A204.1 (cell line): ENCODE data around the gene UBTD2.
"Not testable (repeated sequence)": the region's sequence is repeated elsewhere in the genome, so short reads cannot be mapped to it uniquely, and the experiment has no call there.

Source experiments
- FAIRE-seq: peaks from 2 replicates; lab custom pipeline; 2012; peaks lifted over from hg19 to GRCh38; lab: Jason Lieb, UNC

Gene UBTD2

DNA sequence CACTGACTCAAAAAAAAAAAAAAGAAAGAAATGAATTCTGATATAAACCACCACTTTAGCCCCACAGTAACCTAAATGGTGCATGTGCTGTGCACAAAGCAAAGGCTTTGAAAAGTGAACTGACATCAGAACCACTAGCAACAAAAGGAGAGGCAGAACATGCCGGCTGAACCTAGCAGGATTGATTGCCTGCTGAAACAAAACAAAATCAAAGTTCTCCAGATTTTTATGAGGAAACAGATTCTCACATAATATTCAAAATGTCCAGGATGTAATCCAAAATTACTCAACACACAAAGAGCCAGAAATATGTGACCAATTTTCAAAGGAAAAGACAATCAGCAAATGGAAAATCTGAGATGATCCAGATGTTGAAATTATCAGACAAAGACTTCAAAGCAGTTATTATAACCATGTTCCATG is 37.9 kb downstream of the UBTD2 start:
- FAIRE-seq = no peak

DNA sequence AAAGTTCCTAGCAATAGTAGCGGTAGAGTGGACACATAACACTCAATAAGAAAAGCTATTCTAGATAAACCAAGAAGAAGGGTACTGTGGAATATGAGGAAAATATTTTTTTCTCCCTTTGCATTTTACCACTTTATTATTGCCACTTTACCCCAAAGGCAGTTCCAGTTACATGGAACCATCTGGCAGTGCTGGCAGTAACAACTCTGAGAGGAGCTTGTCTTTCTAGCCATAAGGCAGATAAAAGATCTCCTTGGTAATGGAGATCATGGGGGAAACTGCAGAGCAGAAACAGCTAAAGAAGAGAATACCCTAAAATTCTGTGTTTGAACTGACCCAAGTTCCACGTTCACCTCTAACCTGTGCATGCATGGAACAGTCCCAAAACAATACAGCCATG is 38.5 kb downstream of the UBTD2 start:
- FAIRE-seq = no peak

DNA sequence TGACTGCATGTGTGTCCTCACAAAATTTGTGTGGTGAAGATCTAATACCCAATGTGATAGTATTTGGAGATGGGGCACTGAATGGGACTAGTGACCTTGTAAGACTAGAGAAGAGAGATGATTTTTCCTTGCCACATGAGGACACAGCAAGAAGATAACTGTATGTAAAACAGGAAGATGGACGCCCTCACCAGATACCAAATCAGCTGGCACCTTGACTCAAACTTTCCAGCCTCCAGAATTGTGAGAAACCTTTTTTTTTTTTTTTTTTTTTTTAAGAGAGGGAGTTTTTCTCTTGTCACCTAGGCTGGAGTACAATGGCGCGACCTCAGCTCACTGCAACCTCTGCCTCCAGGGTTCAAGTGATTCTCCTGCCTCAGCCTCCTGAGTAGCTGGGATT is 40.3 kb downstream of the UBTD2 start:
- no peak for FAIRE-seq

DNA sequence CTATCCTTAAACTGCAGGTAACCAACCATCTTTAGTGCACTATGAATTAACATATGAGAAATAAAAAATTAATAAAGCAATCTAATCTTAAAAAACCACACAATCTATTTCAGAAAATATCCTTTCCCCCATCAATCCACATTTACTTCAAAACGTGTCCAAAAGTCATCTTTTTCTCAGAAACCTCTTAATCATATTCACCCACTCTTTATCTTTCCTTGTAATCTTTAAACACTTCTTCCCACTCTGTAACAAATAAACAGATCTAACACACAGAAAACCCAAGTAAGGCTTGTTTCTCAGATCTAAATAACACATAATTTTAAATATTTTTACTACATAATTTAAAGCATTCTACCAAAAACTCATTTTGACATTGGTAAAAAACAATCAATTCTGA is 45.2 kb downstream of the UBTD2 start:
- no peak for FAIRE-seq

DNA sequence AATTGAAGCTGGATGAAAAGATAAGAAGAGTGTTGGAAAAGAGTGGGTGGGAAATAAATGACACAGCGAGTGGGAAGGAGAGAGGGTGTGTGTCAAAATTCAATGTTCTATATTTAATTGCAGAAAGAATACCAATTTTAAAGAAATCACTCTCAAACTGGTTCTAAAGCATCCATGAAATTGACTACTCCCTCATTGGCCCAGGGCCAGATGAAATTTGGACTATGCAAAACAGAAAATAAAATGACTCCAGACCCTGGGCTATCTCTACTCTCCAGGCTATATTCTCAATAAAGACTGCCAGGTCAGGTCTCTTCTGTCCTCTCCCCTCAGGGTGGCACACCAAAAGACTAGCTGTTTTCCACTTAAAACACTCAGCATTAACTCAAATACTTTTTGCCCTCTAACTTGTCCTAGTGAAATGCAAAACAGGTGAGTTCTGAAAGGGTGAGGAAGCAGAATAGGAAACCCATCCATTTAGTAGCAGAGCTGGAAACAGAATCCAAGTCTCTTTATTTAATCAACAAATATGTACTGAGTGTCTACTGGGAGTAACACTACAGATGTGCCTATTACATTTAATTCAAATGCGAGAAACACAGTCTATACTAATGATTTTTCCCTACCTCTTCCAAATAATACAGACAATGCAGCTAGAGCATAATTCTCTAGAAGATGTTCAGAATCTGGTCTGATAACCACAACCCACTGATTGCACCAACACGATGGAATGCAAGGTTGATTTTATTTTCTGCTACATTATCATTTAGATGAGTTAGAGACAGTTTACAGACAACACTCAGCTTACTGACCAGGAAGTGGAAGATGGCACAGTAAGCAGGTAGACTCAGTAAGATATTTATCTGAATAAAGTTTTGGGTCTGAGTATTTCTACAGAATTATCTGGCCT is 47.5 kb downstream of the UBTD2 start:
- FAIRE-seq = no peak

DNA sequence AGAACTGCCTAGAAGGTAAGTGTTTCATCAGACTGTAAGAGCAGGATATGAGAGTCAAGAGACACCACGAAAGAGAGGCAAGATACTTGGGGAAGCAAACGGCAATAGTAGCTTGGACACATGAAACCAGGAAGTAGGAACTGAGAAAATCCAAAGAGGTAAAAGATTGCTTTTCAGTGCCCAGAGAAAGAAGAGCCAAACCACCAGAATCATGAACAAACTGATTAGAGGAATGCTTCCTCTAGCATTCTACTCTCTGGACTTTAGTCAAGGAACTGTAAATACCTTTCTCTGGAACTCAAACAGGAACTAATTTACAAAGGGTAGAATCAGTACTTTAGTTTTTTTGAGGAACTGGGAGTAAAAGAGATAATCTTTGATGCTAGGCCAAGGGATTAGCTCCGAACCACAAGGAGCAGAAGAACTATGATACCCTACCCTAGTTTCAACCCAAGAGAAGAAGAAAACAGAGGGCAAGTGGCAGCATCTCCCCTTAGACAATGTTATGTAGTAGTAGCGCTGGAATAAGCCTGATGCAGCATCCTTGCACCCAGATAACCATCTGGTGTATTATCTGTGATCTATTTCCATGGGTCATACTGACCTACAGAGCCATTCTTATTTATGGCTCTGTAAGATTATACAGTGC is 48.3 kb downstream of the UBTD2 start:
- FAIRE-seq = no peak

DNA sequence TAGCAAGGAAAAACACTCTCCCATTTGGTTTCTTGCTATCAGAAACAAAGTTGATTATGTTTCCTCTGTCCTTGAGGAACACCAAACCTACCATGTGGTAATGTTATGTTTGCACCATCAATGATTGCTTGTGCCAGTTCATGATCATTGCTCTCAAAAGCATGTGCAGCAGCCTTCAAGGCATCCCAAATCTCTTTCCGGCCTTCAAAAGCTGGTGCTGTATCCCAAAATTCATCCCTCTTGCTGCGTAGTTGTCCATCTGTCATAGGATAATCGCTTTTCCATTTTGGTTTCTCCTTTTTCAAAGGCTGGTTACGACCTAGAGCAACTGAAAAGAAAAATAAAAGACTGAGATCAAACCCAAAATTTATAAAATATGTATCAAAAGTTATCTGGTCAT is 49.5 kb downstream of the UBTD2 start:
- no peak for FAIRE-seq

DNA sequence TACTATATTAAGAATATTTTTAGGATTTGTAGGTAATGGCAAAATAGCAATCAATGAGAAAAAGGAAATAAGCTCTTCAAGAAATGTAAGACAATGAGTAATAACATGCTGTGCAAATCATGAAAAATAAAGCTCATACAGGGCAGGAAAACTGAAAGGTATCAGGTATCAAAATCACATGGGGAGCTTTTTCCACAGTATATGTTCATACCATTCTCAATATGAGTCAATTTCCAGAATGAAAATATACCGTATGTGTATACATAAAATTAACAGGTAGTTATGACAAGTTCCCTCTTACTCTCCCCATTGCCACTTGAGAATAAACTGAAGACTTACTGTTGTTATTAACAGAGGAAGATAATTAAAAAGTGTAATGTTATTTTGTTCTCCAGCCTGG is 53.7 kb downstream of the UBTD2 start:
- no peak for FAIRE-seq

DNA sequence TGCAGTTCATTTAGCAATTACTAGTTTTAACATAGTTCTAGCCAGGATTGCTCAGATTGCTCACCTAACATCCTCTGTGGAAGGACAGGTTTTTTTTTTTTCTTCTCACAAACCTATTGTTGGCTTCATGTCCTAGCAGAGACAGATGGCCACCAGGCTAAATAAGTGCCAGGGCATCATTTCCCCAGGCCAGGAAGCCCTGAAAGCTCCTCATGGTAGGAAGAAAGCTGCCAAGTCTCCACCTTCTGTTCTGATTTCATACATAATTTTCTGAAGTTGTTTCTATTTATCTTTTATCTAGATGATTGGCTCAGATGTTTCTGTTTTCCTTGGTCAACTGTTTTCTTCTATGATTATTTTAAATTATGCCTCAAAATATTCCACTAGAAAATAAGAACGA is 58.6 kb downstream of the UBTD2 start:
- no peak for FAIRE-seq

DNA sequence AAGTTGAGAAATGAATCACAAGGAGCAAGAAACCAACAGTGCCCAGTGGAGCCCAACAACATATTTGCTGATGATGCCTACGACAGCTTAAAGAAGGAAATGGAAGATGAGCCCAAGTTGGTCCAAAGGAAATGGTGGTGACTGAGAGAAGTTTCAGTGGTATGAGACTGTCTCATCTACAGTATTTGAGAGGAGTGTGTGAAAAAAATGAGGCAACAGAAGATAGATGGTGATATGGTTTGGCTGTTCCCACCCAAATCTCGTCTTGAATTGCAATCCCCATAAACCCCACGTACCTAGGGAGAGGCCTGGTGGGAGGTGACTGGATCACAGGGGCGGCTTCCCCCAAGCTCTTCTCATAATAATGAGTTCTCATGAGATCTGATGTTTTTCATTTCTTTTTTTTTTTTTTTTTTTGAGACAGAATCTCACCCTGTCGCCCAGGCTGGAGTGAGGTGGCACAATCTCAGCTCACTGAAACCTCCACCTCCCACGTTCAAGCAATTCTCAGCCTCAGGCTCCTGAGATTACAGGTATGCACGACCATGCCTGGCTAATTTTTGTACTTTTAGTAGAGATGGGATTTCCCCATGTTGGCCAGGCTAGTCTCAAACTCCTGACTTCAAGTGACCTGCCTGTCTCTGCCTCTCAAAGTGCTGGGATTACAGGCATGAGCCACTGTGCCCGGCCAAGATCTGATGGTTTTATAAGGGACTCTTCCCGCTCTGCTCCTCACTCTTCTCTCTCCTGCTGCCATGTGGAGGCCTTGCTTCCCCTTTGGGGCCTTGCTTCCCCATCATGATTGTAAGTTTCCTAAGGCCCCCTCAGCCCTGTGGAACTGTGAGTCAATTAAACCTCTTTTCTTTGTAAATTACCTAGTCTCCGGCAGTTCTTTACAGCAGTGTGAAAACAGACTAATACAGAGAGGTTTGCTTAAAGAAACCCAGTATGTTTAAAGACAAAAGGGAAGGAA is 59.4 kb downstream of the UBTD2 start:
- no peak for FAIRE-seq

DNA sequence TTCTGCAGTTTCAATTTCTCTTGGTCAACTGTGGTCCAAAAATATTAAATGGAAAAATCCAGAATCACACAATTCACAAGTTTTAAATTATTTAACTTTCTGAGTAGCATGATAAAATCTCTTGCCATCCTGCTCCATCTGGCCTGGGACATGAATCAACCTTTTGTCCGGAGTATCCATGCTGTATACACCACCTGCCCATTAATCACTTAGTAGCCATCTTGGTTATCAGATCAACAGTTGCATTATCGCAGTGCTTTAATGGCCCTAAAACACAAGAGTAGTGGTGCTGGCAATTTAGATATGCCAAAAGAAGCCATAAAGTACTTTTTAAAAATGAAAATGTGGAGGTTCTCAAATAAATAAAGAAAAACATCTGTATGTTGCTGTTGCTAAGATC is 64.3 kb downstream of the UBTD2 start:
- no peak for FAIRE-seq

DNA sequence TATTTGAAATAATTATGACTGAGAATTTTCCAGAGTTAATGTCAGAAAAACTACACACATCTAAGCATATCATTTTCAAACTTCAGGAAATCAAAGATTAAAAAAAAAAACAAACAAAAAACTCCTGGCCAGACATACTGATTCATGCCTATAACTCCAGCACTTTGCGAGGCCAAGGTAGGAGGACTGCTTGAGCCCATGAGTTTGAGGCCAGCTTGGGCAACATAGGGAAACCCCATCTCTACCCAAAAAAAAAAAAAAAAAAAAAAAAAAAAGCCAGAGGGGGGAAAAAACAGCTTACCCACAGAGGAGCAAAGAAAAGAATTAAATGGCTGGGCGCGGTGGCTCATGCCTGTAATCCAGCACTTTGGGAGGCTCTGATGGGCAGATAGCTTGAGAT is 67.2 kb downstream of the UBTD2 start:
- FAIRE-seq = no peak

DNA sequence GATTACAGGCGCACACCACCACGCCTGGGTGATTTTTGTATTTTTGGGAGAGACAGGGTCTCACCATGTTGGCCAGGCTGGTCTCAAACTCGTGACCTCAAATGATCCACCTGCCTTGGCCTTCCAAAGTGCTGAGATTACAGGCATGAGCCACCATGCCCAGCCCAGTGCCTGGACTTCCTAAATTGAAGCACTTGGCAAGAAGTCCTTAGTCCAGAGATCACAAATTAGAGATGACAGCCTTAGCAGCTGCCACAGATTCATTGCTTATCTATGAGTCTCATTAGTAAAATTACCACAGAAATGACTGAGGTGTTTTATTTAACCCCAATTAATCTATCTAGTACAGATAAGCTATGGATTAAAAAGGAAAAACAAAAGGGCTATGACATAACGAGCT is 70.4 kb downstream of the UBTD2 start:
- FAIRE-seq = no peak

DNA sequence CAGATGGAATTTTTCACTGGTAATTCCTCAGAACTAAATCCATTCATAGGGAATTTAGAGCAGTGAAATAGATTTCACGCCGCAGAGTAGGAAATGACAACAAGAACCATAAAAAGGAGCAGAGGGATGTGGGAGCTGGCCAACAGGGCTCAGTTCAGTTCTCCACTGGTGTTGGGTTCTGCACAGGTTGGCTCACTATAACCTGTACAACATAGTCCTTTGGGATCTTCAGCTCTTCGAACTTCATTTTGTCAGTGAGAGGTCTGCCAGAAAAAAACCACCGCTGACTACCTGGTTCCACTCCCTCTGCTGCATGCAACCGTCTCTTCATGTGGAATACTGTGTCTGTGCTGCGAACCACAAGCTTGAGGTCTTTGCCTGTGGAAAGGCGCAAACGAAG is 71.9 kb downstream of the UBTD2 start:
- FAIRE-seq = no peak

DNA sequence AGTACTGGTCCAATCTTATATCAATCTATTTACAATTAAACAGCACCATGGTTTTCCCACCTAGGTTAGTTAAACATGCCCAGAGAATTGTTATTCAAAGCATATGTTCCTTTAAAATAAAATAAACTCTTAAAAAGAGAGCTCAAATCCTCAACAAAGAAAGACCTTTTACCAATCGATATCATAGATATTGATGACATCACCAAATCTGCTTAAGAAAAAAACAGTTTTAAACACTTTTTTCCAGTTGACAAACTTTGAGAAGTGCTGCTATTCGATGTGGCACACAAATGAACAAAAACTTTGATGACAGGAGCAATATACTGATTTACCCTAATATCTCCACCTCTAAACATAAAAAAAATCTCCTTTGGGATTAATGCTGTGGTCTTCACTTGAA is 73.8 kb downstream of the UBTD2 start:
- FAIRE-seq = no peak

DNA sequence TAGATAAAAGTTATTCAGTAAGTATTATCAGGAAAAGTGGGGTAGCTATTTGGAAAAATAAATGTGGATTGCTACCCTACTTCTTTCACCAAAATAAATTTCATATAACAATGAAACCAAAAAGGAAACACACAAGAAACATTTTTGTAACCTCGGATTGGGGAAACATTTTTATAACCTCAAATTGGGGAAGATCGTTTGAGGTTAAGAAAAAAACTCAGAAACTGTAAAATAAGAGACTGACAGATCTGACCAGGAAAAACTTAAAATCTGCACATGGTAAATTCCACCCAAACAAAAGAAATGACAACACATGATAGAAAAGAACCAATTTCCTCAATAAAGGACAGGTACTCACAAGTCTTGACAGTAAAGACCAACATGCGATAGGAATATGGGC is 76.1 kb downstream of the UBTD2 start:
- no peak for FAIRE-seq

DNA sequence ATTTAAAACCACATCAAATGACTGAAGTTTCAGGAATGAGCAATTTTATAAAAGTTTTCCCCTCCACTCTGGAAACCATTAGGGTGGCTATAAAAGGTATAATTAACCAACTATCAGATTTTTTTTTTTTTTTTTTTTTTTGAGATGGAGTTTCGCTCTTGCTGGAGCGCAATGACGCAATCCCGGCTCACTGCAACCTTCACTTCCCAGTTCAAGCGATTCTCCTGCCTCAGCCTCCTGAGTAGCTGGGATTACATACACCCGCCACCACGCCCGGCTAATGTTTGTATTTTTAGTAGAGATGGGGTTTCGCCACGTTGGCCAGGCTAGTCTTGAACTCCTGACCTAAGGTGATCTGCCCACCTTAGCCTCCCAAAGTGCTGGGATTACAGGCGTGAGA is 77.6 kb downstream of the UBTD2 start:
- not testable (repeated sequence) for FAIRE-seq

DNA sequence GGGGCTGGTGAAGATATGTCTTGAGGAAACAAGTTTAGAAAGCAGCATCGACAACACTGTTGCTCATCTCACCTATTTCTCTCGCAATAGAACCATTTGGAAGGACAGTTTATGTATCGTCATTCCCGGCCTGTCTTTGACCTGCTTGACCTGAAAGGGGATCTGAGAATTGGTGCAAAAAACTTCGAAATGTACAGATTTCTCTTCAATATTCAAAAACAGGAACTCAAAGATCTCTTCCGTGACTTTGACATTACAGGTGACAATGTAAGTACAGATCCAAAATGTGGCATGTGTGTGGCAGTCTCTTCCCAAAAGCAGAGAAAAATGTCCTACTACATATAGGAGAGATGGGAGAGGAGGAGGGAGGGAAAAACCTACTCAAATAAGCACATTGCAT is 83.1 kb downstream of the UBTD2 start:
- FAIRE-seq = no peak

DNA sequence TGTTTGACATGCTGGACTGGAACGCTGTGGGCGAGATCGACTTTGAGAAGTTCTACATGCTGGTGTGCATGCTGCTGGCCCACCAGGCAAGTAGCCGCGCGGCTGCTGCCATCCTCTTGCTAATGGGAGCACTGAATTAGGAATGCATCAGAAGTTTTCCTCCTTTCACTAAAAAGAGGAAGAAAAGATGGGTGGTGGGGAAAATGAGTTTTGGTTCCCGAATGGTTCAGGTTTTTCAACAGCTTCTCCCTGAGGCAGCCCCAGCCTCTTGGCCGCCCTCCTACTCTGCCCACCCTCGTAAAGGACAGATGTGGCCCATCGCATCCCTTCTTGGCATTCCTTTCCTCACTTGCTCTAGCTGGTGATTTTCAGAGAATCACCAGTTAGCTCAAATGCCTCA is 84.1 kb downstream of the UBTD2 start:
- FAIRE-seq = no peak

DNA sequence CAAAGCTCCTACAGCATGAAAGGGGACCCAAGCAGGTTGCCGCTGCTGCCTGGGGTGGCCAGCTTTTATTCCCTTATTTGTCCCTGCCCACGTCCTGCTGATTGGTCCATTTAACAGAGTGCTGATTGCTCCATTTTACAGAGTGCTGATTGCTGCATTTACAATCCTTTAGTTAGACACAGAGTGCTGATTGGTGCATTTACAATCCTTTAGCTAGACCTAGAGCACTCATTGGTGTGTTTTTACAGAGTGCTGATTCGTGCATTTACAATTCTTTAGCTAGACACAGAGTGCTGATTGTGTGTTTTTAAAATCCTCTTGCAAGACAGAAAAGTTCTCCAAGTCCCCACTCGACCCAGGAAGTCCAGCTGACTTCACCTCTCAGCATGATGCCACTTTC is 85.8 kb downstream of the UBTD2 start:
- FAIRE-seq = not testable (repeated sequence)

DNA sequence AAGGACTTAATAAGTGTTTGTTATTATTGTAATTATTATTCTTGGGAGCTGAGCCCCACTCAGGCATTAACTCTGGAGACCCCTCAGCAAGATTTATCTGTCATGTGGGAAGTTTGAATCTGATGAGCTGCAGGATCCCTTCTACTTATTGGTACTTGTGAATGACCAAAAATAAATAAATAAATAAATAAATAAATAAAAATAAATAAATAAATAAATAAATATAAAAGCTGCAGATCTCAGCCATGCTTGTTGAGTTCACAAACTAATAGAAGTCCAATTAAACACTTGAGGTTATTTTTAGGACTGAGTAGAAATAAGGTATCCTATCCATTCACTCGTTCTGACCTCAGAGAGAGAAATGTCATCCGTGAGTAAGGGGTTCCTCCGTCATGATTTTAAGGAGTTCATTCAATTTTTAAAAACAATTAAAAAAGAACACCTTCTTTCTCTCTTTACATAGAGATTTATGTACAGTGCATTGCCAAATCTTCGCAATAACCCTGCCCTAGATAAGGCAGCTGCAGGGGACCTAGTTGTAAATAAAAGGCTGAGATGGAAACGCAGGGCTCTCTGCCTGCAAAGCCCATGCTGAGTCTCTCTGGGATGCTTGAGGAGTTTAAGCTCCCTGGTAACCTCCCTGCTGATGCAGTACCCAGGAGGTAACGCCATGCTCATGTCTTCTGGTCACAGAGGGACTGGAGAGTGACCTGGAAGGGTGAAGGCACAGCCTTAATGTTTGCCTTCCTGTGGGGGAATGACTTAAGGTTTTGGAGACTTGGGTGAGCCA is 88.4 kb downstream of the UBTD2 start:
- FAIRE-seq = no peak

DNA sequence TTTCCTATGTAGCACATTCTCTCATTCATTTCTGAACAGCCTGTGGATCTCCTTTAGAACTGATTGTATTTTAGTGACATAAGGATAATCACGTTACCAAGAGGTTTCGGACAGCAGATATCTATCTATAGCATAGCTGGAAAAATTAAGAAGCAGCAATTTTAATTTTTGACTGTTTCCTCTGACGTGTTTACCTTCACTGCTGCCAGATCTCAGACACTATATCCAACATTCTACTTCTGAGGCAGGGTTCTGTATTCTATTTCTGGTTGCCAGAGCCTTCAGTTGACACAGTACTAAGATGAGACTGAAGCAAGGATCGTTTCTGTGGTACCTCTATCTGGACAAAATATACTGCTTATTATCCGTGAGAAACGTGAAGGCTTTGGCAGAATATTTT is 89.7 kb downstream of the UBTD2 start, which contains the start of gene EFCAB9:
TSS of gene EFCAB9 (plus strand) at position 301 of the 400 bp plus-strand sequence. CDS start at position 302, 1 bp downstream.
- FAIRE-seq = no peak
